GM19043 (cell line): ENCODE measurements around the gene CASP3.
"Not testable (repeated sequence)": the region's sequence is repeated elsewhere in the genome, so short reads cannot be mapped to it uniquely, and the experiment has no call there.

Experiments
- ATAC-seq: cut with Tn5 transposase; IDR thresholded peaks from one replicate; pipeline ENCODE4 v1.9.1; 2021; ENCODE audit warnings: low read depth; ENCODE audit not compliant: unreplicated experiment

CASP3 gene

GRCh38 chr4:184664445-184665210, 15.4 kb upstream of the CASP3 start:
- ATAC-seq, result no peak

- ATAC-seq, result no peak
Measured at GRCh38 chr4:184662236-184662635, 13.0 kb upstream of the CASP3 start.

GRCh38 chr4:184660978-184661377, 11.7 kb upstream of the CASP3 start:
- ATAC-seq, result no peak

GRCh38 chr4:184657820-184658219, 8.6 kb upstream of the CASP3 start:
- not testable (repeated sequence) for ATAC-seq

GRCh38 chr4:184657144-184657543, 7.9 kb upstream of the CASP3 start:
- ATAC-seq, result no peak

- no peak for ATAC-seq
Measured at GRCh38 chr4:184655889-184656869, 6.9 kb upstream of the CASP3 start.

GRCh38 chr4:184653650-184654049, 4.4 kb upstream of the CASP3 start:
- ATAC-seq, result no peak

GRCh38 chr4:184652681-184653080, 3.4 kb upstream of the CASP3 start:
- ATAC-seq, result not testable (repeated sequence)

- no peak for ATAC-seq
Measured at GRCh38 chr4:184651899-184652298, 2.7 kb upstream of the CASP3 start.

GRCh38 chr4:184649971-184650855, 966 bp upstream of the CASP3 start:
- ATAC-seq, result no peak

- peak; percentile 14 for ATAC-seq
Measured at GRCh38 chr4:184648313-184649025, 778 bp downstream of the CASP3 start.

GRCh38 chr4:184648054-184648312, 1.3 kb downstream of the CASP3 start:
- ATAC-seq, result no peak

GRCh38 chr4:184647266-184648053, 1.8 kb downstream of the CASP3 start:
- no peak for ATAC-seq

- no peak for ATAC-seq
Measured at GRCh38 chr4:184645904-184646610, 3.2 kb downstream of the CASP3 start.

- ATAC-seq, result no peak
Measured at GRCh38 chr4:184644553-184645307, 4.5 kb downstream of the CASP3 start.

GRCh38 chr4:184643731-184644130, 5.5 kb downstream of the CASP3 start:
- no peak for ATAC-seq

- no peak for ATAC-seq
Measured at GRCh38 chr4:184641451-184641850, 7.8 kb downstream of the CASP3 start.

- ATAC-seq, result no peak
Measured at GRCh38 chr4:184641022-184641421, 8.2 kb downstream of the CASP3 start.
